GM12892 (cell line): ENCODE results near the gene SF3B2.

Experiments
- POLR2A ChIP-seq: IDR thresholded peaks from 2 replicates; pipeline ENCODE4 v1.6.1; 2011; ENCODE audit warnings: low read depth, low read length, control low read depth
- TAF1 ChIP-seq: IDR thresholded peaks from 2 replicates; pipeline ENCODE4 v1.6.1; 2011; ENCODE audit warnings: low read depth, mild to moderate bottlenecking, control low read depth, low read length, borderline replicate concordance

DNA sequence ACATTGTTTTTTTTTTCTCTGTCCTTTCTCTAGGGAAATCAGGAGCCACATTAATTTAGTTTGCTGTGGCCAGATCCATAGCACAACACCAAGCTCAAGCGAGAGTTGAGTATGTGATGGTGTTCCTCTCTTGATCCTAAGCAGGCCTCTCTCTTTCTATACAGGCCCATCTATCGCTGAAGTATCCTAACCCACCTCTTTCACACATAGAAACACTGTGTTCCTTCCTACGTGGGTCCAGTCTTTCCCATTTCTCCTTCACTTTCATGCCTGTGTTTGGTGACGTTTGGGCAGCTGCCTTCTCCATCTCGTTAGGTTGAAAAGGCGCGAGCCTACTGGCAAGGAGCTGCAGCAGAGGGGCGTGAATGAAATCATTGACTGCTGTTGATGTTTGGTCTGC lies 20.4 kb downstream of the SF3B2 start:
- TF ChIP-seq POLR2A = no peak
- TF ChIP-seq TAF1 = no peak
